GM19025 (cell line): Measurements from ENCODE around the gene SEMA3E.
"Not testable (repeated sequence)": the region's sequence is repeated elsewhere in the genome, so short reads cannot be mapped to it uniquely, and the experiment has no call there.

Experiments
- ATAC-seq: cut with Tn5 transposase; IDR thresholded peaks from one replicate; pipeline ENCODE4 v1.9.1; 2021; ENCODE audit warnings: mild to moderate bottlenecking, low read depth, moderate library complexity; ENCODE audit not compliant: unreplicated experiment

The SEMA3E gene

DNA sequence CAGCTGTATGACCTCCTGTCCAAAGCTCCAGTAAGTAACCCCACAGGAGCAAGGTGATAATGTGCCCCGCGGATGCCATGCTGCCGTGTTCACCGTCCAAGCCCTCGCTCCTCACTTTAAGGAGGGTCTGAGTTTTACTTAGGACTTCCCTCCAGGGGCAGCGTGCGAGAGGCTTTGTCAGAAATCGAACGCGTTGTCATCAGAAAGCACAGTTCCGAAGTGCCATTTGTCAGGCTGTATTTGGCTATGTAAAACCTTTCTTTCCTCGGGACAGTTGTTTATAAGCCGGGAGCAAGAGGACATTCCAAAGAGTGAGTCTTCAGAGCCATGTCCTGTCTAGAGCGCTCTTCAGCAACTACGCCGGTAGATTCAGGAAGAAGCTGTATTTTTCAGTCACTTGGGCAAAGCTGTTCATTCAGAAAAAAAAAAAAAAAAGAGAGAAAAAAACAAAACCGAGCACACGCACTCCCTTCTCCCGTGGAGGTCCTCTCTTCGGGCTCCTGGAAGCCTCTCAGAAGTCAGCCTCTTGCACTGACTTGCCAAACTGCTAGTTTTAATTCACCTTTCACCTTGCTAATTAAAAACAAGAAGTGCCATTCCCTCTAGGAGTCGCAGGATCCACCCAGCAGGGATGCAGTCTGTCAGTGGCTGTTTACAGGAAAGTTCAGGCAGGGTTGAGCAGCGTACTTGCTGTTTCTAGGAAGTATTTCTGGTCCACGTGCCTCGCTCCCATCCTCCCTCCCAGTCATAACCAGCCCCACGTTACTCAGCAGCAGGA is at the start of gene SEMA3E:
Gene SEMA3E (minus strand): TSS at position 676 of the 778 bp plus-strand sequence.
- no peak for ATAC-seq

DNA sequence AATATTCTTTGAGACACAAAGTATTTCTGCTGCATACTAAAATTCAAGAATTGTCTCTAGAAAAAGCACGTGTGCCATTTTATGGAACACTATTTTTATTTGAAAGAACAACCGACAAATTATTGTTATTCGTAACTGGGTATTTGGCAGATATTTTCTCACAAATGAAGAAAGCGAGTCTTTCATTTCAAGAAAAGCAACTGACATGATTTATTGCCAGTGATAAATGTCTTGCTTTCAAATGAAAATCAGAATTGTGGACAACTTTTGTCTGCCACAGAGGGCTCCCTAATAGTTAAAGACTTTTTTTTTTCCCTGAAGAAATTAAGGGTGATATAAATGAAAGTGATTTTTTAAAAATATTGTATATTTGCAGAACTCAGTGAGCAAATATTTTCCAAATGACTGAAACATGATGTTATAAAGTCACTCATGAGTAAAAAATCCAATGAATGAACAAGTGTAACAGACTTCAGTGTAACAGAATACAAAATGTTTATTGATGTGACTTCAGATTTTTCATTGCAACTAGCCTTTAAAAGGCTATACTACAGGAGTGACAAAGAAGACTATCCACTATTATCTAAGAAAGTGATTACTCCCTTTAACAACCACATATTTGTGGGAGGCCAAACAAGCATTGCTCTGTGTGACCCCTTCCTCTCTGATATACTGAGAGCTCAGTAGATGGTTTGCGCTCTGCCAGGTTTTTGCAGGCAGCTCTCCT is 49.0 kb upstream of the SEMA3E start:
- no peak for ATAC-seq

DNA sequence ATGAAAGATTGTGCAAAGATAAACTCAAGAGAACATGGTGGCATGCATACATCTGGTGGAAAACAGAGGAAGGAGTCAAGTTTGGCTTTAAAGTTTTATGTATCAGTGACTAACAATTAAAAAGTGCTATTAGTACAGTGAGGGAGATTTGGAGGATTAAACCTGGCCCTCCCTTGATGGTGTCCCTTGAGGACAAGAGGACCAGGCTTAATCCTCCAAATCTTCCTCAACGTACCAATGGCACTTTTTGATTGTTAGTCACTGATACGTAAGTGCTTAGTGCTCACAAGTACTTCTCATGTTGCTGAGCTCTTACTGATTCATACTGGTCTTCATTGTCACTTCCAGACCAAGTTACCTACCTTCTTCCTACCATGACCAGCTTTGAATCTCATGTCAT is 47.2 kb upstream of the SEMA3E start:
- ATAC-seq = no peak

DNA sequence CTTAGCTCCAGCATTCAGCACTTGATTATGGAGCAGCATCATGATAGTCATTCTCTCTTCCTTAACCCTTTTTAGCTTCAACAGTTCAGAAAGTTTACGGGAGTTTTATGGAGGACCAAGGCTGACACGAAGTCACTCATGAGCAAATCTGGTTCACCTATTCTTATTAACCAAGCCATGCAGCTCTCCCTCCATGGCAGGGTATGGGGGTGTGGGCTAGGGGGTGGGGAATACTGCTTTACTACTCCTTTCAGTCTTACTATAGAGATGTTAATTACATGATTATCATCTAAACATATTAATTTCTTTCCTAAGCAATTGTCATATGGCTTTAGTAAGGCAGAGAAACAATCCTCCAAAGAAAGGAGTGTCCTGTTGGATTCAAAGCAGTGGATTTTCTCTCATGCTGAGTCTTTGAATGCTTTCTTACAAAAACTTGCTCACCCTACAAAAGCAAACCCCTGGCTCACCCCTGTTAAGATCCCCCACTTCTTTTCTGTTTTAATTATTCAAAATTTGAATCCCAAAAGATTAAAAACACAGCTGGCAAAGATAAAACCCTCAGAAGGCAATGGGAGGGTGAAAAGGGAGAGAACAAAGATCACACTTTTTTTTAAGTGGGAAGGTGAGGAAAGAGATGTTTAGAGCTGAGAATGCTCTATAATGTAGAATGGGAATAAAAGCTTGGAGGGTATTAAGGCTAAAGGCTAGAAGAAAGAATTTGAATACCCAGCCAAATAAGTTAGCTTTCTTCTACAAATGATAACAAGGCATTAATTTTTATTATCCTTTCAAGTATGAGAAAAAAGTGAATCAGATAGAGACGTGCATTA is 46.4 kb upstream of the SEMA3E start:
- no peak for ATAC-seq

DNA sequence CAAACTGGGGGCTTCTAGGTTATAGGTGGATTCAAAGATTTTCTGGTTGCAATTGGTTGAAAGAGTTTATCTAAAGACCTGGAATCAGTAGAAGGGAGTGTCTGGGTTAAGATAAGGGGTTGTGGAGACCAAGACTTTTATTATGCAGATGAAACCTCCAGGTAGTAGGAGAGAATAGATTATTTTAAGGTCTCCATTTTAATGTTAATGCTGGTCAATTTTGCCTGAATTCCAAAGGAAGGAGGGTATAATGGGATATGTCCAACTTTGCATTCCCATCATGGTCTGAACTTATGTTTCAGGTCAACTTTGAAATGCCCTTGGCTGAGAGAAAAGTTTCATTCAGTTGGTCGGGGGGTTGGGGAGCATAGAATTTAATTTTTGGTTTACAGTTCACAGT is 44.3 kb upstream of the SEMA3E start:
- no peak for ATAC-seq

DNA sequence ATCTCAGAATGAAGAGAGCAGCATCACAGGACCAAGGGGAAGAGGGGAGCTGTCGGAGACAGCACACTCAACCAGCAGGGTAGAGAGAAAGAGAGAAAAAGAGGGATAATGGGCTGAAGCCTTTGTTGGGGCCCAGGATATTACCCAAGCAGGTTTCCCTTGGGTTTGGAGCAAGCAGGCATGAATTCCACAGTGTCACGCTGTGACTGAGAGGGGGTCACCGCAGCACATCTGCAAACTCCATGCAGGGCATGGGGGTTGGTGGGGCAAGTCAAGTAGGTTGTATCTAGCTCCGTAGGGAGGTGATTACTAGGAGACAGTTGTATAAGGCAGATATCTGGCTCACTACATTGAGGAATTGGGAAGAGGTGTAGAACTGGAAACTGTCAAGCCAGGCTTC is 42.2 kb upstream of the SEMA3E start:
- no peak for ATAC-seq

DNA sequence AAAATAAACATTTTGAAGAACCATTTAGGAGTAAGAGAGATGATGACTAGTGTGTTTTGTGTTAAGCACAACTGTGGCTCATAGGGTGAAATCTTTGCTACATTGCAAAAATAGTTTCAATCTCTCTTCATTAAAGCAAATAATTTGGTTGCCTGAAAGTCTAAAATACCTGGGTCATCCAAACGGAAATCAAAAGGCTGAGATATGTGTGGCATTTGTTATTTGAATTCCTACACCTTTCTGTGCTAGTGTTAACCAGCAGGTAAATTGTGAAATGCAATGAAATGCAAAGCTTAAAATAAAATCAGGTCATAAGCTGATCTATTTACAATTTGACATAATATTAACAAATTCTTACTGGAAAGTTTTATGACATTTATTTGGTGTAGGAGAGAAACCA is 40.9 kb upstream of the SEMA3E start:
- no peak for ATAC-seq

DNA sequence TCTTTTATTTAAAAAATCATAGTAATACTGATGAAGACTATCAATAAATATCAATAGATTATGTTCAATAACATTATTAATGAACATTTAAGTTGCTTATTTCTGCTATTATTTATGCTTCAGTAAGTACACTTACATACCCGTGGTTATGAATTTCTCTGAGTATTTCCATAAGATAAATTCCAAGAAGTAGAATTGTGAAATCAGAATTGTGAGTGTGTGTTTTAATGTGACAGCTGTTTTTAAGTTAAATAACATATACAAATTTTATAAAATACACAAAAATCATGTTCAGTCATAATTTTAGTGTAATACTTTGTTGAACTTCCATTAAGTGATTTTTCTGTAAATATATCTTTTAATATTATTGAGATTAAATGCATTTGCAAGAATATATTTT is 37.5 kb upstream of the SEMA3E start:
- no peak for ATAC-seq

DNA sequence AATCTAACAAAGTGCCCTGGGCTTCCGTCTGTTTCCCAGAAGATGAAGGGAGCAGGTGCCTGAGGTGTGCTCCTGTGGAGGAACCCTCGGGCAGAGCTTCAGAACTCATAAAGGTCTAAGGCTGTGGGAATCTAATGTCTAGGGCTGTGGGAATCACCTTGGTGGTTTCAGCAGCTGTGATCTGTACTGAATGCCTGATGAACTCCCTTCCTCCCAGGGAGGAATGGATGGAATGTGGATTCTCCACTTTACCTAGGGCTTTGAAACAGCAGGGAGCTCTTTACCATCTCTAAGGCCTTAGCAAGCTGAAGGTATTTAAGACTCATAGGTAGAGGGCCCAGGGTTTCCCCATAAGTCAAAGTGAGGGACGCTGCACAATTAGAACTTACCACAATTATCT is 36.0 kb upstream of the SEMA3E start:
- ATAC-seq = no peak

DNA sequence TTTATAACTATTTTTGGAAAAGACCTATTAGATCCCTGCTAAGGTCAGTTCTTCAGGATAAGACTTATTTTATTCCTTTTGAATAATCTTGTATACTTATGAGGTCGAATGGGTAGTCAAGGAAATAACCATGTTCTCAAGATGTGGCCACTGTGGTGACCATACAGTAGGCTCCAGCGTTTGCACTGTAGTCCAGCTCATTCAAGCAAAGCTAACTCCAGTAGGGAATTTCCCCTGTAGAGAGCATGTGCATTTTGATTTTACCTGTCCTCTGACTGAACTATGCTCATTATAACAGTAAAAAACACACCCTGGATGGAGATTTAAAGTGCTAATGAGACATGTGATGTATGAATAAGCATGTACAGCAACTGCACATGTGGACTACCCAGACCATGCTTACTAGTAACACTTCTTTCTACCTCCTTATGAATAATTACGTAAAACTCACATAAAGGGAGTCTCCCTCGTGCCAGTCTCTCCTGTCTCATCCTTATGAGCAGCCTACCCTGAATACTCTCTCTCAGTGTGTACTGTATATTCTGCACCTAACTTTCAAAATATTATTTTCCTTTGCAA is 32.4 kb upstream of the SEMA3E start:
- no peak for ATAC-seq

DNA sequence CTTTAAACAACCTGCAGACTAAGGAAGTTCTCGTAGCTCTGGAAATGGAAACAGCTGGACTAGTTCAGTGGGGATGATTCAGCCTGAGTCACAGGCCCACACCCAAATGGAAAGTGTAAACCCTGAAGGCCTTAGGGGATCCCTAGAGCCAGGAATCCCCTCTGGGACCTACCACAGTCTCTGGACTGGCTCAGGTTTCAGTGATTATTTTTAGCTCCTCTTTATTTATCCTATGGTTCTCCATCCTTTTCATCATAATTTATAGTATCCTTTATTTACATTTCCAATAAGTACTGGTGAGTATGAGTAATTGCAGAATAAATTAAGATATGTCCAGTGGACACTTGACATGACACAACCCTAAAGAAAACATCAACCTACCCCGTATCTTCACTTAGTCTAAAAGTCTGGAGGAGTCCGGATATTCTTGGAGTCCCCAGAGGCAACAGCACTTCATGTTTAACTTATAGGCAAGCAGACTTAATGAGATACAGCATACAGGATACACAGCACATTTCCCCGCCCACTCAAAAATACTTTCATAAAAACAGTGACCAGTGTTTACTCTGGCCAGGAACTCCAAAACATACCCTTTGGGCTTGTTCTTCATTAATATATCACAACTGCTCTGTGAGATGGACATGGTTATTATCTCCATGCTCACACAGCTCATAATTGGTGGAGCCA is 28.4 kb upstream of the SEMA3E start:
- ATAC-seq = no peak

DNA sequence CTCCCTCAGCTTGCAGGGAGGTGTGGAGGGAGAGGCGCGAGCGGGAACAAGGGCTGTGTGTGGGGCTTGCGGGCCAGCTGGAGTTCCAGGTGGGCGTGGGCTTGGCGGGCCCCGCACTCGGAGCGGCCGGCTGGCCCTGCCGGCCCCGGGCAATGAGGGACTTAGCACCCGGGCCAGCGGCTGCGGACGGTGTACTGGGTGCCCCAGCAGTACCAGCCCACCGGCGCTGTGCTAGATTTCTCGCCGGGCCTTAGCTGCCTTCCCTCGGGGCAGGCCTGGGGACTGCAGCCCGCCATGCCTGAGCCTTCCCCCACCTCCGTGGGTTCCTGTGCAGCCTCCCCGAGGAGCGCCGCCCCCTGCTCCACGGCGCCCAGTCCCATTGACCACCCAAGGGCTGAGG is 24.4 kb upstream of the SEMA3E start:
- ATAC-seq = not testable (repeated sequence)

DNA sequence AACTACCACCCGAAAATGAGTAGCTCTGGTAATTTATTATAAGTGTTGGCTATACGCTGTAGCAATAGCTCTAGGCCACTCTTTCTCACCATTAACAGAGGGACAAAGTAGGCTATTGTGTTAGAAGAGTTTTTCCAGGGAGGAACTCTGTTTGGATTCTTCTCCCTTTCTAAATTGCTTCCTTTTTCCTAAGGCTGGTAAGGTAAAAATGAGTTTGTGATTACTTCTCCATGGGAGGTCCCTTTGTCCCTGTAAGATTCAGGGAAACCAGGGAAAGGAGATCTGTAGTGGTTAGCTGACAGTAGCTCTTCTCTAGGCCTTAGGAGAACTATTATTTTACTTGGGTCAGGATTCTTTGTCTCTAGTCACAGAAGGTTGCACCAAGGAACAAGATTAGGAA is 23.2 kb upstream of the SEMA3E start:
- ATAC-seq = no peak

DNA sequence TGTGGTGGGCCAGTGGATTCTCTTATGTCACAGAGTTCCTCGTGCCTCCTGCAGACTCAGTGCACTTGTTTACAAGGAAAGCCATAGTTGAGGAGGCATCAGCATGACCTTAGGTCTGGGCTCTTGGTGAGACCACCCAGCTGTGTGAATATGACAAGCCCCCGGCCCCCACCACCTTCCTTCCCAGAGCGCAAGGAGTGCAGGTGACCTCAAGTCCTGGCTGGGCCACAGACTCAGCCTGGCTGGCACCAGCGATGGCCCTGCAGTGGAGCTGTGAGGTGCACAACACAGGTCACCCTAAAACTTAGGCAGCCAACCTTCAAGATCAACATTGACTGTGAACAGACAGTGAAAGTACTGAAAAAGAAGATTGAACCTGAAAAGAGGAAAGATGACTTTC is 14.2 kb upstream of the SEMA3E start:
- no peak for ATAC-seq

DNA sequence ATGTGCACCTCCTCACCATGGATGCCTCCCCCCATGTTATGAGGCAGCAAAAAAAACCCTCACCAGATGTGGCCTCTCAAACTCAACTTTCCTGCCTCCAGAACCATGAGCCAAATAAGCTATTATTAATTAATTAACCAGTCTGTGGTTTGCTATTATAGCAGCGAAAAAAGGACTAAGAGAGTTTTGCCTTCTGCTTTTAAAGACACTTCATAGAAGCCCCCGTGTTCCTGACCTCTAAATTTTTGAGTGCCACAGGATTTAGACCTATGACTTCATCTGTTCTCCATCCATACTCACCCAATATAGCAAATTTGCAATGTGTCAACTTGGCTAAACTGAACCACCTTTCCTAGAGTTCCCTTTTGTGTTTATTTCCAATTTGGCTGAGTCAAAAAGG is 9.2 kb upstream of the SEMA3E start:
- no peak for ATAC-seq

DNA sequence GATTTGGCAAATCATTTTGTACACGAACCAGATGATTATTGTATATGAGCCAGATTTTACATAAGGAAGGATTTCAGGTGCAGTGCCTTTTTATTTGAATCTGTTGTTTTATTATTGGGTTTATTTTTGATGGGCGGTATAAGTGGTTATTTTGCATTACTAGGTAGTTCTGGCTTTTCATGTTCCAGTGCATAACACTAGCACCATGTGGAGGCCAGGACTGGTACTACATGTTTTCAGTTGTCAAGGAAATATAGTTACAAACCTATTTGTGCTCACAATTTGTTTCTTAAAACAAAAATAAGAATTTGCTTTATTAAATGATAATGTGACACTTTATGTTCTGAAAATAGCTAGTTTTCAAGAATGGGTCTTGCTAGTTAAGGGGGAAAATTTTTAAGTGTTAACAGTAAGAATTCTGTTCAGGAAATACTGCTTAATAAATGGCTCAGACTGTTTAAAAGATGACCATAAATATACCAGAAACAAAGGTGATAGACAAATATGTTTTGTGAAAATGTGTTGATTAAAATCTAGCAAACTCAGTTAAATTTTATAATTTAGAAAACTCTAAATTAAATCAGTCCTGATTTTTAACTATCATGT is 7.1 kb upstream of the SEMA3E start:
- peak; percentile 68 for ATAC-seq

DNA sequence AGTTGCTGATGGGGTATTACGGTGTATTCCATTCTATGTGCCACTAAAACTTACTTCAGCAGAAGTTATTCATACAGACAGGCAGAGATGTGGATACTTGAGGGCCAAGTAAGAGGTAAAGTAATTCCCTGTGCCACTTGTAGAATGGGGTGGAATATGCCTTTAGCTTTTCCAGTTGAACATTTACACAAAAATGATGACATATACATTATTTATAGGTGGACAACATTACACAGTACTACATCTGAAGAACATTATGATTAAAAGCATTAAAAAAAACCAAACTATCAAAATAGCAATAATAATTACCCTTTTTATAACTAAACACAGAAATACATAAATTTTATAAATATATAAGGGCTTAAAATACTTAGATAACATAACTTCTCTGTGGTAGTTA is 3.5 kb upstream of the SEMA3E start:
- no peak for ATAC-seq

DNA sequence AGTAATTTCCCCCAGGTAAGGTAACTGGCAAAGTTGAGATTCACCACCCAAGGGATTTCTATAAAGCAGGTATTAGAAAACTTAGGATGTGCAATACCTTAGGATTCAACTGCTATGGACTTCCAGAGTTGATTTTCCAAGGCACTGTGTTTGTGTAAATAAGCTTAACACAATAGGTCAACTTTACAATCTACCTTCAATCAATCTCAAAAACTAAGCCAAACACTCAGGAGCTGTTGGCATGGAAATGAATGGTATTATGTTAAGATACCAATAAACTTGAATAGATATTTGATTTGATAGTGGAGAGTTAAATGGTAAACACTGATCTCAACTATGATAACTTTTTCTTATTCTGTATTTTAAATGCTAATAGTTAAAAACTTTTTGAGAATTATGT is 762 bp upstream of the SEMA3E start:
- no peak for ATAC-seq

DNA sequence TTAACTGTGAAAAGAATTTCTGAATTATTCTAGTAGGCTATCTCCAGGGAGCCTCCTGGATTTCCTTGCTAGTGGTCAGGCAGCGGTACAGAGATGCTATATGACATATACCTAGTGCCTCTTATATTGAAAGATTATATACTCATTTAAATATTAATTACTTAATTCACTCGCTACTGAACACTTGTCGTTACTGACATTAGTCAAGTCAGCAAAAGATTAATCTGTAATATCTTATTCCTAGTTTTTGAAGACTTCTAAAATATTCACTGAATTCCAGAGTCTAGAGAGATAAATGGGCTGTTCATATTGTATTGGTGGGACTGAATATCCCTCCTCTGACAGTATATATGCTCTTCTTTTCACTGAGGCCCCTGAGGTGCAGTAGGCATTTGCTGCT is 2.9 kb downstream of the SEMA3E start:
- ATAC-seq = no peak

DNA sequence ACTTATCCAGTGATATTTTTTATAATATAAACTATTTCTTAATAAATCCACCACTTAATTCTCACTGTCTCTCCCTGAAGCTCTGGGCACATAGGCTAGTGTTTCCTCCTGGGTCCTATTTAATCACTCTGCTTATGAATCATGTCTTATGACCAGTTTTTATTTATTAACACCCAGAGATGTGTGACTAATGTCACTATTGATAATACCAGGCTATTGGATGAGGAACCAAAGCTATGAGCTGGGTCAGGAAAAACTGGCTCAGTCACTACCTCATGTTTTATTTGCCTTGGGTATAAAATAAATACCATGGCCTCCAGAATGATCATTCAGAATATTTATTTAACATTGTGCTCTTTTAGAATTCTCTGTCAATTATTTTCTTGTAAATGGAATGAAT is 5.2 kb downstream of the SEMA3E start:
- no peak for ATAC-seq
